ENCODE measurements around the gene SLAMF6. TPM values are rescaled to one million over a fixed set of nuclear protein-coding genes. Genes with fewer than 3 reads are reported as not detected.

The SLAMF6 gene
- total RNA-seq, 1 experiment from 2014 or later: not detected

GRCh38 chr1:160539684-160539989, 16.6 kb upstream of the SLAMF6 start:
- Histone ChIP-seq H3K9me3 (ENCODE audit: control insufficient read depth, insufficient read depth, low read depth, low read length) (peaks cover 3% of the 10 kb centered on the region; the same call in 1 of the 2 replicates), H3K36me3 (ENCODE audit: control insufficient read depth, insufficient read depth, low read length) (no peaks in the 10 kb centered on the region), H3K27ac (ENCODE audit: low read length) (no peak overlapping the region), H3K27me3 (ENCODE audit: control insufficient read depth, insufficient read depth, low read length) (0 out of 2 replicates have a peak, but pooled peaks cover 5% of the 10 kb centered on the region), H3K4me1 (ENCODE audit: control insufficient read depth, insufficient read depth, low read length) (no peaks in the 10 kb centered on the region), H3K4me3 (ENCODE audit: low read depth in 2 of 2, low read length in 2 of 2) (no peak overlapping the region)
- ATAC-seq (no peak), DNase-seq (ENCODE audit: low read depth, low spot score) (no peak)
- in situ Hi-C loops (cut with HindIII; ENCODE audit: low pct_unique_long_range_greater_than_20kb, low sequenced_read_pairs) (no loop called here), intact Hi-C loops (cut with micrococcal nuclease; ENCODE audit: unreplicated experiment) (no loop called here)
- BruUV-seq (replicated peaks): no TSS peak
- ChIA-PET CTCF (no interaction called here), POLR2A (no interaction called here)
- no peak for TF ChIP-seq REST (IDR thresholded peaks at IDR 0.05; ENCODE audit: insufficient read depth in 1 of 2, low read depth in 2 of 2, low read length in 1 of 2)
- no peak for TF ChIP-seq TCF7L2 (IDR thresholded peaks at IDR 0.05; ENCODE audit: low read depth, low read length)
- TF ChIP-seq POLR2AphosphoS5 (IDR thresholded peaks at IDR 0.05; ENCODE audit: low read depth, low read length): no peak

- intact Hi-C loops (cut with micrococcal nuclease; ENCODE audit: unreplicated experiment) (no loop called here), in situ Hi-C loops (cut with HindIII; ENCODE audit: low pct_unique_long_range_greater_than_20kb, low sequenced_read_pairs) (no loop called here)
- Histone ChIP-seq H3K4me1 (ENCODE audit: control insufficient read depth, insufficient read depth, low read length) (no peaks in the 10 kb centered on the region), H3K27me3 (ENCODE audit: control insufficient read depth, insufficient read depth, low read length) (0 out of 2 replicates have a peak, but pooled peaks cover 5% of the 10 kb centered on the region), H3K27ac (ENCODE audit: low read length) (no peak overlapping the region), H3K4me3 (ENCODE audit: low read depth in 2 of 2, low read length in 2 of 2) (no peak overlapping the region), H3K36me3 (ENCODE audit: control insufficient read depth, insufficient read depth, low read length) (no peaks in the 10 kb centered on the region), H3K9me3 (ENCODE audit: control insufficient read depth, insufficient read depth, low read depth, low read length) (peaks cover 7% of the 10 kb centered on the region; the same call in 1 of the 2 replicates)
- DNase-seq (ENCODE audit: low read depth, low spot score) (no peak), ATAC-seq (no peak)
- TF ChIP-seq REST (IDR thresholded peaks at IDR 0.05; ENCODE audit: insufficient read depth in 1 of 2, low read depth in 2 of 2, low read length in 1 of 2) (no peak), TCF7L2 (IDR thresholded peaks at IDR 0.05; ENCODE audit: low read depth, low read length) (no peak), POLR2AphosphoS5 (IDR thresholded peaks at IDR 0.05; ENCODE audit: low read depth, low read length) (no peak)
- ChIA-PET CTCF (no interaction called here), POLR2A (no interaction called here)
- BruUV-seq (replicated peaks): no TSS peak
Measured at GRCh38 chr1:160538985-160539651, 16.1 kb upstream of the SLAMF6 start.

All from Panc1 (cell line).